ENCODE results near the gene CORO6. TPM values are rescaled to one million over a fixed set of nuclear protein-coding genes. Genes with fewer than 3 reads are reported as not detected.
A peak's percentile ranks its signal among the peaks of the same experiment; 100 is the strongest.

CORO6 gene
- total RNA-seq, 1 donor = 5.6 TPM

- TF ChIP-seq CTCF (IDR thresholded peaks at IDR 0.05; ENCODE audit: insufficient read depth, low read depth, low read length) = peak; percentile 11
- no peak for DNase-seq (ENCODE audit: low read depth)
- H3K4me3 ChIP-seq (ENCODE audit: low read depth, low read length) = peak overlapping the region; percentile 52
These were observed 7.7 kb downstream of the CORO6 start for GRCh38 chr17:29615048-29615385.

DNA sequence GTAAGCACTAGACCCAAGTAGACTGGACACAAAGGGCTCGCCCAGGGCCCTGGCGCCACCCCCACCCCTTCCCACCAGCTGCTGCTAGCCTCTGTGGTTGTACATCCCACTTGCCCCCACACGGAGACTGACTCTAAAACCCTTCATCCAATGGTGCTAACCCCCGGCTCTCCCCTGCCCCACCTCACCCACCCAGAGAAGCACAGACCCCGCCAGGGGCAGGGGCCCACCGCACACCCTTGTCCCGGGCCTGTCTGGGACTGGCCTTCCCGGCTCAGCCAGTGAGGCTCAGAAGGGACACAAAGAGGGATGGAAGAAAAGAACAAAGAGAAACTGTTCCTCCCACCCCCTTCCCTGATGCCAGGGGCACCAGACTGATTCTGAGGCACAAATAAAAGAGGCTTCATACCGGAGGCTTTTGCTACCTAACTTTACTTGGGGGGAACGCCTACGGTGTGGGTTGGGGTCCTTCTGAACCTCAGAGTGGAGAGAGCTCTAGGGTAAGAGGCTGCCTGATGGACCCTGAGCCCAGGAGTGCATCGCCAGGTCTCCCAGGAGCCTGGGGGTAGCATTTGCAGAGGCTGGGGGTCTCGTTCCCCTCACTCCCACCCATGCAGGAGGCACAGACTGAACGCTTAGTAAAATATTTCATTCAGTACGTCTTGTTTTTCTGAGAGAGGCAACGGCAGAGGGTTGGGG, 8.2 kb downstream of the CORO6 start:
- no peak for DNase-seq (ENCODE audit: low read depth)
- no peak for TF ChIP-seq CTCF (IDR thresholded peaks at IDR 0.05; ENCODE audit: insufficient read depth, low read depth, low read length)
- H3K4me3 ChIP-seq (ENCODE audit: low read depth, low read length) = no peak overlapping the region

DNA sequence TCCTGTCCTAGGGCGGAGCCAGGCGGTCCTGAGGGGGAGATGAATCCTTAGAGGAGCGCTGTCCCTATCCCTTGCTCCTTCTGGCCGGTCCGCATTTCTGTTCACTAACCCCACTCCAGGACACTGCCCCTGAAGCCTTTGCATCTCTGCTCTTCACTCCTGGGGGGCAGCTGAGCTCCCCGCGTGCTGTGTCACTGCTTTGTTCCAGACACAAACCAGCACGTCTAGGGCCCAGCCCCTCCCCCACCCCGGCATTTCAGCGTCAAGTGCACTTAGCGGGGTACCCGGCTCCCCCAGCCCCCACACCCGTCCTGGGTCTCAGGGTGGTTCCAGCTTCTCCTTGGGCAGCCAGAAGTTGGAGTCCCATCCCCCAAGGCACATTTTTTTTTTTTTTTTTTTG, 8.9 kb downstream of the CORO6 start:
- no peak for DNase-seq (ENCODE audit: low read depth)
- H3K4me3 ChIP-seq (ENCODE audit: low read depth, low read length) = peak overlapping the region; percentile 45
- TF ChIP-seq CTCF (IDR thresholded peaks at IDR 0.05; ENCODE audit: insufficient read depth, low read depth, low read length) = no peak

GRCh38 chr17:29613352-29613837, 9.3 kb downstream of the CORO6 start:
- peak; percentile 91 for DNase-seq (ENCODE audit: low read depth)
- peak; percentile 76 for TF ChIP-seq CTCF (IDR thresholded peaks at IDR 0.05; ENCODE audit: insufficient read depth, low read depth, low read length)
- peak overlapping the region; percentile 45 for H3K4me3 ChIP-seq (ENCODE audit: low read depth, low read length)

GRCh38 chr17:29612404-29613280, 10.1 kb downstream of the CORO6 start:
- no peak for DNase-seq (ENCODE audit: low read depth)

DNA sequence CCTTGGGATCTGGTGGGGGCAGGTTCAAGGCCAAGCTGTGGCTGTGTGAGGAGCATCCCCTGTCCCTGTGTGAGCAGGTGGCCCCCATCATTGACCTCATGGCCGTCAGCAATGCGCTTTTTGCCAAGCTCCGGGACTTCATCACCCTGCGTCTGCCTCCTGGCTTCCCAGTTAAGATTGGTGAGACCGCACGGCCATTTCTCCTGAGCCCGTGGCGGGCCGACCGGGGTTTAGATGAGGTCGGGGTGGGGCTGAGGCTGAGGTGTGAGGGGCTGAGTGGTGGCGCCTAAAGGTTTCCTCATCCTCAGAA, 10.7 kb downstream of the CORO6 start:
- no peak overlapping the region for H3K4me3 ChIP-seq (ENCODE audit: low read depth, low read length)
- no peak for TF ChIP-seq CTCF (IDR thresholded peaks at IDR 0.05; ENCODE audit: insufficient read depth, low read depth, low read length)
- DNase-seq (ENCODE audit: low read depth) = no peak

More at GRCh38 chr17:29612404-29613280, 10.1 kb downstream of the CORO6 start:
- TF ChIP-seq CTCF (IDR thresholded peaks at IDR 0.05; ENCODE audit: insufficient read depth, low read depth, low read length) = no peak
- no peak overlapping the region for H3K4me3 ChIP-seq (ENCODE audit: low read depth, low read length)

Measured in fibroblast of villous mesenchyme (primary cell).